RCC 7860 (cell line): ENCODE results near the gene ABCB8.
A peak's percentile ranks its signal among the peaks of the same experiment; 100 is the strongest.

Experiments
- DNase-seq: peaks from one replicate; pipeline ENCODE4 v3.0.0-alpha.2; 2015; ENCODE audit warnings: low spot score
- FAIRE-seq: peaks from 2 replicates; lab custom pipeline; 2012; peaks lifted over from hg19 to GRCh38; lab: Jason Lieb, UNC

ABCB8 gene

DNA sequence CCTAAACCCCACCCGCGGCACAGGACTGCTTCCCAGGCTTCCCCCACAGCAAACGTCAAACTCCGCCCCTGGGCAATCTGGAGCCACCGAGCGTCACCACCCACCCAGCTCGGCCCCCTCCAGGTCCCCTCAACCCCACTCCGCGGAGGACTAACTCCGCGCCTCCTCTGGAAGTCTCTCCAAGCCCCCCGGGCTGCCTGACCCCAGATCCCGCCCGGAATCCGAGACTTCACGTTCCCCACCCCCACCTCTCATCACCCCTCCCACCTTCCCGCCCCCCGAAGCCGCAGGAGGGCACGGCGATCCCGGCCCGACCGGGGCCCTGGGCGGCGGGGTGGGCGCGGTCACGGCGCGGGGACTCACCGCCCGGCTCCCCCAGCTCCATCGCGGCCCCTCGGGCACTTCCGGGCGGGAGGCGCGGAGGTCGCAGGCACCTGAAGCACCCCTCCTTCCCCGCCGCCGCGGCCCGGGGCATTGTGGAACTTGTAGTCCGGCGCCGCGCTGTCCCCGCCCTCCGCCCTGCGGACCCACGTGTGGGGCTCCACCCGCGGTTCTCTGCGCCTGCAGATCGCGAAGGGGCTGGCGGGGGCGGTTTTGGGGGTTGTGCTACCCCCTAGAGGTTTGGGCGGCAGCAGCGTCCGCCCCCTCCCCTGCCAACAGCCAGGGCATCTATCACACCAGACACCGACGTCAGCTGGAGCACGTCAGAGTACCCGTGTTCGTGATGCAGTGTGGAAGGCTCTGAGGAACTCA, 55.0 kb downstream of the ABCB8 start, which contains the start of gene TMUB1:
TMUB1 (minus strand) TSS at position 423 of the 753 bp plus-strand sequence. CDS start 930 bp downstream, outside the sequence.
- FAIRE-seq (no peak), DNase-seq (peak; percentile 46)

GRCh38 chr7:151083824-151084160, 55.5 kb downstream of the ABCB8 start:
- FAIRE-seq, result no peak
- DNase-seq, result no peak

- no peak for FAIRE-seq
- DNase-seq, result no peak
These were observed 57.1 kb downstream of the ABCB8 start for GRCh38 chr7:151085329-151085690.

GRCh38 chr7:151085691-151086620, 57.7 kb downstream of the ABCB8 start, which contains the start of gene AGAP3:
AGAP3 (plus strand) TSS chr7:151086475; CDS start chr7:151086742, 267 bp downstream.
- FAIRE-seq (no peak), DNase-seq (peak; percentile 68)

DNA sequence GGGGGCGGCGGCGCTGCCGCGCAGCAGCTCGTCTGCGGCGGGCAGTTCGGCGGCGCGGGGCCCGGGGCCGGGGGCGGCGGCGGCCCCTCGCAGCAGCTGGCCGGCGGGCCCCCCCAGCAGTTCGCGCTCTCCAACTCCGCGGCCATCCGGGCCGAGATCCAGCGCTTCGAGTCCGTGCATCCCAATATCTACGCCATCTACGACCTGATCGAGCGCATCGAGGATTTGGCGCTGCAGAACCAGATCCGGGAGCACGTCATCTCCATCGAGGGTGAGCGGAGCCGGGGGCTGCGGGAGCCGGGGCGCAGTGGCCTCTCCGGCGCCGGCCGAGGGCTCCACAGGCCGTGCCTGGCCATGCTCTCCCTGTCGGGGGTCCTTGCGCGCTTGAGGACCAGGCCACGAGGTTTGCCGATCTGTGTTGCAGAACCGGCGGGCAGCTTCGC, 58.6 kb downstream of the ABCB8 start:
- DNase-seq, result peak; percentile 30

GRCh38 chr7:151087245-151088018, 59.2 kb downstream of the ABCB8 start:
- no peak for FAIRE-seq
- peak; percentile 64 for DNase-seq

More for the DNA sequence above, 58.6 kb downstream of the ABCB8 start:
- FAIRE-seq, result no peak

- FAIRE-seq (no peak), DNase-seq (peak; percentile 65)
These were observed 60.0 kb downstream of the ABCB8 start for GRCh38 chr7:151088019-151088855.

DNA sequence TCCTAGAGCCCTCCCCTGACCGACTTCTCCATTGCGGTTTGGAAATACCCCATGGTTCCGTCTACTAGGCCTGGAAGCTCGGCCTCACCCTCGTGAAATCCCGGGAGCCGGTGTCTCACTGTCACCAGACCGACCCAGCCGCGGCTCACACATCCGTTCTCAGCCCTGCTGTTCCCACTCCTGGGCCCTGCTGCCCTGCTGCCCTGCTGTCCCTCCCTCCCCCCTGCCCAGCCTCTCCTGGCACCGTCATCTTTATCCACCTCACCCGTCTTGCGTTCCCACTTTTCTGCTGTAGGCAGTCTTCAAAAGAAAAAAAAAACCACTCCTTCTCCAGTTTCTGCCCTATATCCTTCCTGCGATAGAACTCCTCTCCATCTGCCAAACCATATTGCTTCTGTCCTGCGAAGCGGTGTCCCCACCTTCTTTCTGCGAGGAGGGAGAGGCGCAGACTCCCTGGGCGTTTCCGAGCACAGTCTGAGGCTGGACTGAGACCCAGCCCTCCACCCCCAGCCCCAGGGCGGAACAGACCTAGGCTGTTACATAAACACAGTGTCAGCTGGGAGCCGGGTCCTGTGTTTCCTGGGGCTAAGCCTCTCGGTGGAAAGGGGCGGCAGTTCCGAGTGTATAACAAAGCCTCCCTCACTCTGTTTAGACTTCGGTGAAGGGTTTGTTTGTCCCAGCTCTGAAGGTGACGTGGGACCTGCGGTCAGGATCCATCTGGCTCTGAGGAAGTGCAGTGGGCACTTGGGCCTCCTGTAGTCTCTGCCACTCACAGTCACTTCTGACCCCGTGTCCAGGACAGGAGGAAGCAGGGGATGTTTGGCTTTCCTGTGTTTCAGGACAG, 60.8 kb downstream of the ABCB8 start:
- peak; percentile 73 for DNase-seq
- no peak for FAIRE-seq

GRCh38 chr7:151089893-151090730, 61.9 kb downstream of the ABCB8 start:
- FAIRE-seq (no peak), DNase-seq (no peak)

DNA sequence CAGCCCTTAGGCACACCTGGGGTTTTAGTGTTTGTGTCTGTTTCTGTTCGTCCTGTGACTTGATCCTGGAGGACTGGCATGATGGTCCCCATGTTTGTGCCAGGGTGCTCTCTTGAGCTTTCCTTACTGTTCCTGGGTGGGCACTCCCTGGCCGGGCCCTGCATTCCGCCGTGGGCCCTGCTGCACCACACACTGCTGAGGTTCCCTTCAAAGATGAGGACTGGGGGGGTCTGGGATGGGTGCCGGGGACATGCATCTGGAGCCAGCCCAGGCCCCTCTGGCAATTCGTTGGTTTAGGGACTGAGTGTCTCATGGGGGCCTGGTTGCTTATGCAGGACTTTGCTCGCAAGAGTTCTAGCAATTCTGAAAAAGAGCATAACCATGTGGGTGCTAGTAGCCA, 62.8 kb downstream of the ABCB8 start:
- DNase-seq (no peak), FAIRE-seq (no peak)

DNA sequence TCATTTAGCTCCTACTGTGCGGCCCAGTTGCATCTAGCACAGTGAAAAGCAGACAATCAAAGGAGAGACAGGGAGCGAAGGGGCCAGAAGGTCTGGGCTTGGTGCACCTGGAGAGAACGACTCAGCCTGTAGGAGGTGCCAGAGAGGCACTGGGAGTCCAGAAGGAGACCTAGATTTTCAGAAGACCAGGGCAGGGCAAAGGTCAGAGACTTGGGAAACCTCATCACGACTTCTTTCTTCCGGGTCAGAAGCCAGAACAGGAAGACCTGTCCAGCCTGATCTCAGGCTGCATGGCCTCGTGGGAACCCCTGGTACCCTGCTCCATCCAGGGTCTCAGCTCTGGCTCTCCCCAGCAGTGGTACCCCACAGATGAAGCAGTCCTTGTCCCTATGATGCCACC, 63.2 kb downstream of the ABCB8 start:
- DNase-seq (no peak), FAIRE-seq (no peak)

- FAIRE-seq (no peak), DNase-seq (no peak)
These were observed 63.7 kb downstream of the ABCB8 start for GRCh38 chr7:151091988-151092387.

DNA sequence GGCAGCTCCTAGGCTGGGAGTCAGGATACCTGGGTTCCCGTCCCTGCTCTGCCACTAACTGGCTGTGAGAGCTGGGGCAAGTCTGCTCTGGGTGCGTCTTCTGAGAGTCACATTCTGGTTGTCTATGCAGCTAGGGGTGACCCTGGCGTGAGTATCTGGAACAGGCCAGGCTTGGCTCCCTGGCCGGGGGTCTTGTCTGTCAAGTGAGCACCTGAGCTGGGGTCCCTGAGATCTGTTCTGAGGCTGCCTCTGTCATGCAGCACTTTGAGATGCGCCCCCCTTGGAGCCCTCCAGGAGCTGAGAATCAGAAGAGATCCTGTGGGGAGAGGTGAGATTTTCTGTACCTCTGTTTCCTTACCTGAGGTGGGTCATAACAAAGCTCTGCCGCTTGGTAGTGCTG, 65.5 kb downstream of the ABCB8 start:
- FAIRE-seq (no peak), DNase-seq (no peak)

DNA sequence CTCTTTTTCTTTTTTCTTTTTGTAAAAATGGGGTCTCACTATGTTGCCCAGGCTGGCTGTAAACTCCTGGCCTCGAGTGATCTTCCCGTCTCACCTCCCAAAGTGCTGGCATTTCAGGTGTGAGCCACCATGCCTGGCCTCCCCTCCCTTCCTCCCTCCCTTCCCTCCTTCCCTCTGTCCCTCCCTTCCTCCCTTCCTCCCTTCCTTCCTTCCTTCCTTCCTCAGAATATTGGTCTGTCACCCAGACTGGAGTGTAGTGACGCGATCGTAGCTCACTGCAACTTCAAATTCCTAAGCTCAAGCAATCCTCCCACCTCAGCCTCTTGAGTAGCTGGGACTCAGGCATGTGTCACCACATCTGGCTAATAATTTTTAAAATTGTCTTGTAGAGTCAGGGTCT, 66.4 kb downstream of the ABCB8 start:
- DNase-seq, result peak; percentile 79
- peak; percentile 77 for FAIRE-seq

GRCh38 chr7:151095123-151095797, 67.0 kb downstream of the ABCB8 start:
- FAIRE-seq, result no peak

GRCh38 chr7:151095828-151096475, 67.7 kb downstream of the ABCB8 start:
- DNase-seq, result peak; percentile 33
- no peak for FAIRE-seq

More at GRCh38 chr7:151095123-151095797, 67.0 kb downstream of the ABCB8 start:
- DNase-seq, result no peak
